Activated CD8-positive, alpha-beta memory T cell treated with anti-CD3 and anti-CD28 coated beads, Interleukin-2, amount 50 U/mL, for 24 hours (primary cell): ENCODE data around the gene FBXO38.

Experiments
- DNase-seq: peaks from one replicate; pipeline ENCODE4 v3.0.0-alpha.2; 2020; ENCODE audit errors: extremely low read depth

The FBXO38 gene

GRCh38 chr5:148382961-148383360, 797 bp upstream of the FBXO38 start:
- DNase-seq: no peak

- no peak for DNase-seq
Observed at GRCh38 chr5:148384380-148384737, 601 bp downstream of the FBXO38 start.

- no peak for DNase-seq
Observed at GRCh38 chr5:148385094-148385493, 1.3 kb downstream of the FBXO38 start.

GRCh38 chr5:148386041-148386440, 2.3 kb downstream of the FBXO38 start:
- no peak for DNase-seq

GRCh38 chr5:148387325-148387724, 3.6 kb downstream of the FBXO38 start:
- DNase-seq: no peak

GRCh38 chr5:148388696-148389095, 4.9 kb downstream of the FBXO38 start:
- DNase-seq: no peak

- no peak for DNase-seq
Observed at GRCh38 chr5:148390914-148391313, 7.2 kb downstream of the FBXO38 start.

- no peak for DNase-seq
Observed at GRCh38 chr5:148391422-148391821, 7.7 kb downstream of the FBXO38 start.

GRCh38 chr5:148393390-148393741, 9.6 kb downstream of the FBXO38 start:
- DNase-seq: no peak

- DNase-seq: no peak
Observed at GRCh38 chr5:148394587-148395019, 10.8 kb downstream of the FBXO38 start.

- no peak for DNase-seq
Observed at GRCh38 chr5:148395031-148395430, 11.3 kb downstream of the FBXO38 start.

GRCh38 chr5:148397968-148398595, 14.3 kb downstream of the FBXO38 start:
- DNase-seq: no peak

- DNase-seq: no peak
Observed at GRCh38 chr5:148398698-148399121, 15.0 kb downstream of the FBXO38 start.

- DNase-seq: no peak
Observed at GRCh38 chr5:148401604-148402003, 17.8 kb downstream of the FBXO38 start.

GRCh38 chr5:148403344-148403743, 19.6 kb downstream of the FBXO38 start:
- DNase-seq: no peak

GRCh38 chr5:148406406-148406805, 22.6 kb downstream of the FBXO38 start:
- no peak for DNase-seq

- no peak for DNase-seq
Observed at GRCh38 chr5:148408092-148408491, 24.3 kb downstream of the FBXO38 start.

GRCh38 chr5:148412124-148412523, 28.4 kb downstream of the FBXO38 start:
- no peak for DNase-seq

- DNase-seq: no peak
Observed at GRCh38 chr5:148414833-148415232, 31.1 kb downstream of the FBXO38 start.

GRCh38 chr5:148416416-148416815, 32.7 kb downstream of the FBXO38 start:
- DNase-seq: no peak

- DNase-seq: no peak
Observed at GRCh38 chr5:148416921-148417320, 33.2 kb downstream of the FBXO38 start.

GRCh38 chr5:148418511-148418910, 34.8 kb downstream of the FBXO38 start:
- no peak for DNase-seq

- no peak for DNase-seq
Observed at GRCh38 chr5:148421661-148422060, 37.9 kb downstream of the FBXO38 start.

GRCh38 chr5:148425808-148426207, 42.0 kb downstream of the FBXO38 start:
- DNase-seq: no peak
